GM13977 (cell line): ENCODE measurements around the gene IRF2.
A peak's percentile ranks its signal among the peaks of the same experiment; 100 is the strongest.

ENCODE experiments used
- DNase-seq: peaks from one replicate; pipeline ENCODE4 v3.0.0; 2012; ENCODE audit warnings: low spot score
- CTCF ChIP-seq: IDR thresholded peaks from 2 replicates; pipeline ENCODE4 v1.5.1; 2012; ENCODE audit warnings: mild to moderate bottlenecking, control low read depth; ENCODE audit not compliant: insufficient read depth; ENCODE audit errors: extremely low read depth, missing control alignments
- in situ Hi-C: fragments of 300-500 bp; cut with MboI; formaldehyde crosslinking; loops from one replicate; pipeline ENCODE4 v1.12.0; 2022; ENCODE audit warnings: low sequenced_read_pairs, low pct_unique_long_range_greater_than_20kb, mixed read lengths, inconsistent platforms; ENCODE audit not compliant: unreplicated experiment

The IRF2 gene

GRCh38 chr4:184452740-184453139 lies 21.6 kb downstream of the IRF2 start:
- no peak for TF ChIP-seq CTCF
- DNase-seq: no peak
- in situ Hi-C loops: no loop called here

GRCh38 chr4:184451726-184452125 lies 22.6 kb downstream of the IRF2 start:
- no peak for TF ChIP-seq CTCF
- no peak for DNase-seq
- in situ Hi-C loops: no loop called here

- DNase-seq: no peak
- in situ Hi-C loops: no loop called here
- TF ChIP-seq CTCF: no peak
Measured at GRCh38 chr4:184450743-184451535, 23.4 kb downstream of the IRF2 start.

GRCh38 chr4:184450045-184450444 lies 24.3 kb downstream of the IRF2 start:
- no peak for DNase-seq
- in situ Hi-C loops: no loop called here
- no peak for TF ChIP-seq CTCF

GRCh38 chr4:184448821-184449220 lies 25.5 kb downstream of the IRF2 start:
- DNase-seq: peak; percentile 31
- no peak for TF ChIP-seq CTCF
- in situ Hi-C loops: no loop called here

- no peak for DNase-seq
- in situ Hi-C loops: no loop called here
- no peak for TF ChIP-seq CTCF
Measured at GRCh38 chr4:184448141-184448540, 26.2 kb downstream of the IRF2 start.

GRCh38 chr4:184447664-184448063 lies 26.7 kb downstream of the IRF2 start:
- no peak for TF ChIP-seq CTCF
- in situ Hi-C loops: no loop called here
- DNase-seq: no peak
